Panc1 (cell line): ENCODE data around the gene DAPK1. TPM values are rescaled to one million over a fixed set of nuclear protein-coding genes. Genes with fewer than 3 reads are reported as not detected.

Experiments
- ATAC-seq: fragments of 200-7000 bp; cut with Tn5 transposase; 2 replicates; pipeline ENCODE4 v1.9.1; 2020; ENCODE audit warnings: mild to moderate bottlenecking, moderate library complexity
- BruUV-seq: library from RNA; stranded (reverse); fragments of 400-500 nt; replicated peaks from 2 replicates; lab custom pipeline; 2021; lab: Mats Ljungman, UMichigan
- CTCF ChIA-PET: fragments of 300-600 bp; sonication (Branson Sonifier 250); formaldehyde crosslinking; loops from one replicate; lab custom pipeline; 2022; ENCODE audit warnings: antibody characterized with exemption; lab: Charles Lee
- POLR2A ChIA-PET: fragments of 300-600 bp; sonication (Branson Sonifier 250); formaldehyde crosslinking; loops from one replicate; lab custom pipeline; 2022; ENCODE audit warnings: antibody characterized with exemption; lab: Charles Lee
- DNase-seq: peaks from one replicate; pipeline ENCODE4 v3.0.0-alpha.2; 2010; ENCODE audit warnings: low read depth, low spot score
- H3K27ac ChIP-seq: 2 replicates; pipeline ENCODE4 v1.5.1; 2011; ENCODE audit warnings: mild to moderate bottlenecking, low read length, inconsistent platforms
- H3K27me3 ChIP-seq: fragments of 200-500 bp; sonication (Bioruptor generic); 2 replicates; pipeline ENCODE4 v1.6.0; 2014; ENCODE audit warnings: low read length, inconsistent platforms; ENCODE audit not compliant: control insufficient read depth, insufficient read depth
- H3K36me3 ChIP-seq: fragments of 200-500 bp; sonication (Bioruptor generic); 2 replicates; pipeline ENCODE4 v1.5.1; 2014; ENCODE audit warnings: inconsistent platforms, mild to moderate bottlenecking, low read length, moderate library complexity; ENCODE audit not compliant: control insufficient read depth, insufficient read depth
- H3K4me1 ChIP-seq: 2 replicates; pipeline ENCODE4 v1.5.1; 2011; ENCODE audit warnings: inconsistent platforms, mild to moderate bottlenecking, low read length, moderate library complexity; ENCODE audit not compliant: control insufficient read depth, insufficient read depth
- H3K4me3 ChIP-seq, 2 experiments: 2 replicates each; pipeline ENCODE4 v1.5.1; 2011 to 2012; ENCODE audit warnings: low read depth in 2 of 2, low read length in 2 of 2, mild to moderate bottlenecking in 2 of 2, inconsistent platforms in 1 of 2, moderate library complexity in 1 of 2
- H3K9me3 ChIP-seq: fragments of 200-500 bp; sonication (Bioruptor generic); 2 replicates; pipeline ENCODE4 v1.5.1; 2014; ENCODE audit warnings: low read depth, mild to moderate bottlenecking, inconsistent platforms, low read length, moderate library complexity; ENCODE audit not compliant: control insufficient read depth, insufficient read depth
- POLR2AphosphoS5 ChIP-seq: IDR thresholded peaks from 2 replicates; pipeline ENCODE4 v1.6.1; 2012; ENCODE audit warnings: mild to moderate bottlenecking, low read depth, low read length, moderate library complexity
- REST ChIP-seq, 2 experiments: IDR thresholded peaks; 2 replicates each; pipeline ENCODE4 v1.6.1; 2011 to 2012; ENCODE audit warnings: low read depth in 2 of 2, control low read depth in 1 of 2, low read length in 1 of 2, mild to moderate bottlenecking in 1 of 2, moderate library complexity in 1 of 2; ENCODE audit not compliant: insufficient read depth in 1 of 2
- SIN3A ChIP-seq: IDR thresholded peaks from 2 replicates; pipeline ENCODE4 v1.6.1; 2012; ENCODE audit warnings: low read depth, mild to moderate bottlenecking, low read length, moderate library complexity, borderline replicate concordance; ENCODE audit not compliant: insufficient read depth
- TCF7L2 ChIP-seq: IDR thresholded peaks from 2 replicates; pipeline ENCODE4 v1.6.1; 2011; ENCODE audit warnings: mild to moderate bottlenecking, low read depth, low read length, inconsistent platforms
- in situ Hi-C: cut with HindIII; loops from 2 replicates; pipeline ENCODE4 v1.10.0; 2016; ENCODE audit warnings: low sequenced_read_pairs, low pct_unique_long_range_greater_than_20kb
- intact Hi-C: fragments of 100-400 bp; cut with micrococcal nuclease; formaldehyde crosslinking; loops from one replicate; pipeline ENCODE4 v1.10.0; 2022; ENCODE audit not compliant: unreplicated experiment
- total RNA-seq: library from RNA; stranded (reverse); gene quantifications from one replicate; pipeline ENCODE4 v1.2.1, GENCODE V29; 2021; ENCODE audit not compliant: unreplicated experiment
- TF ChIP-seq, protein P1 (sequence below): fragments of 450-650 bp; IDR thresholded peaks from 2 replicates; pipeline ENCODE4 v1.5.1; 2017; ENCODE audit warnings: mild to moderate bottlenecking

Gene DAPK1
- total RNA-seq, 1 experiment from 2014 or later, result 0.87 TPM

- in situ Hi-C loops, result no loop called here
- BruUV-seq, result no TSS peak
- CTCF ChIA-PET, result no interaction called here
These were observed 153.8 kb downstream of the DAPK1 start for GRCh38 chr9:87651431-87651830.

GRCh38 chr9:87653941-87654340, 156.3 kb downstream of the DAPK1 start:
- H3K27me3 ChIP-seq, result no peaks in the 10 kb centered on the region
- no TSS peak for BruUV-seq
- DNase-seq, result no peak
- no peak overlapping the region for H3K4me3 ChIP-seq
- in situ Hi-C loops, result no loop called here
- H3K9me3 ChIP-seq, result no peaks in the 10 kb centered on the region
- intact Hi-C loops, result no loop called here
- ATAC-seq, result no peak
- H3K4me1 ChIP-seq, result no peaks in the 10 kb centered on the region
- ChIA-PET CTCF (no interaction called here), POLR2A (no interaction called here)
- TF ChIP-seq SIN3A (no peak), TCF7L2 (no peak), POLR2AphosphoS5 (no peak), REST (IDR thresholded peaks at IDR 0.05; ENCODE audit: insufficient read depth in 1 of 2, low read depth in 2 of 2, low read length in 1 of 2) (no peak)
- TF ChIP-seq, protein P1, sequence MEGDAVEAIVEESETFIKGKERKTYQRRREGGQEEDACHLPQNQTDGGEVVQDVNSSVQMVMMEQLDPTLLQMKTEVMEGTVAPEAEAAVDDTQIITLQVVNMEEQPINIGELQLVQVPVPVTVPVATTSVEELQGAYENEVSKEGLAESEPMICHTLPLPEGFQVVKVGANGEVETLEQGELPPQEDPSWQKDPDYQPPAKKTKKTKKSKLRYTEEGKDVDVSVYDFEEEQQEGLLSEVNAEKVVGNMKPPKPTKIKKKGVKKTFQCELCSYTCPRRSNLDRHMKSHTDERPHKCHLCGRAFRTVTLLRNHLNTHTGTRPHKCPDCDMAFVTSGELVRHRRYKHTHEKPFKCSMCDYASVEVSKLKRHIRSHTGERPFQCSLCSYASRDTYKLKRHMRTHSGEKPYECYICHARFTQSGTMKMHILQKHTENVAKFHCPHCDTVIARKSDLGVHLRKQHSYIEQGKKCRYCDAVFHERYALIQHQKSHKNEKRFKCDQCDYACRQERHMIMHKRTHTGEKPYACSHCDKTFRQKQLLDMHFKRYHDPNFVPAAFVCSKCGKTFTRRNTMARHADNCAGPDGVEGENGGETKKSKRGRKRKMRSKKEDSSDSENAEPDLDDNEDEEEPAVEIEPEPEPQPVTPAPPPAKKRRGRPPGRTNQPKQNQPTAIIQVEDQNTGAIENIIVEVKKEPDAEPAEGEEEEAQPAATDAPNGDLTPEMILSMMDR, result no peak
- H3K36me3 ChIP-seq, result no peaks in the 10 kb centered on the region
- no peak overlapping the region for H3K27ac ChIP-seq

More at GRCh38 chr9:87651431-87651830, 153.8 kb downstream of the DAPK1 start:
- Histone ChIP-seq H3K9me3 (no peaks in the 10 kb centered on the region), H3K36me3 (no peaks in the 10 kb centered on the region), H3K27me3 (no peaks in the 10 kb centered on the region), H3K4me3 (no peak overlapping the region), H3K4me1 (no peaks in the 10 kb centered on the region), H3K27ac (no peak overlapping the region)
- TF ChIP-seq SIN3A, result no peak
- no peak for TF ChIP-seq TCF7L2
- no peak for TF ChIP-seq POLR2AphosphoS5
- TF ChIP-seq REST (IDR thresholded peaks at IDR 0.05; ENCODE audit: insufficient read depth in 1 of 2, low read depth in 2 of 2, low read length in 1 of 2), result no peak
- TF ChIP-seq, protein P1, result no peak
- ATAC-seq, result no peak
- POLR2A ChIA-PET, result no interaction called here
- no peak for DNase-seq
- intact Hi-C loops, result no loop called here
